GM20000 (cell line): ENCODE measurements around the gene ARFGEF3.
"Not testable (repeated sequence)": the region's sequence is repeated elsewhere in the genome, so short reads cannot be mapped to it uniquely, and the experiment has no call there.

Experiments
- DNase-seq: peaks from one replicate; pipeline ENCODE4 v3.0.0; 2012; ENCODE audit warnings: low spot score
- TF ChIP-seq, protein P1 (sequence below): IDR thresholded peaks from 2 replicates; pipeline ENCODE4 v1.5.1; 2012; ENCODE audit warnings: mild to moderate bottlenecking, control low read depth; ENCODE audit errors: extremely low read depth, missing control alignments

The ARFGEF3 gene

GRCh38 chr6:138343112-138343511, 181.4 kb downstream of the ARFGEF3 start:
- TF ChIP-seq, protein P1, sequence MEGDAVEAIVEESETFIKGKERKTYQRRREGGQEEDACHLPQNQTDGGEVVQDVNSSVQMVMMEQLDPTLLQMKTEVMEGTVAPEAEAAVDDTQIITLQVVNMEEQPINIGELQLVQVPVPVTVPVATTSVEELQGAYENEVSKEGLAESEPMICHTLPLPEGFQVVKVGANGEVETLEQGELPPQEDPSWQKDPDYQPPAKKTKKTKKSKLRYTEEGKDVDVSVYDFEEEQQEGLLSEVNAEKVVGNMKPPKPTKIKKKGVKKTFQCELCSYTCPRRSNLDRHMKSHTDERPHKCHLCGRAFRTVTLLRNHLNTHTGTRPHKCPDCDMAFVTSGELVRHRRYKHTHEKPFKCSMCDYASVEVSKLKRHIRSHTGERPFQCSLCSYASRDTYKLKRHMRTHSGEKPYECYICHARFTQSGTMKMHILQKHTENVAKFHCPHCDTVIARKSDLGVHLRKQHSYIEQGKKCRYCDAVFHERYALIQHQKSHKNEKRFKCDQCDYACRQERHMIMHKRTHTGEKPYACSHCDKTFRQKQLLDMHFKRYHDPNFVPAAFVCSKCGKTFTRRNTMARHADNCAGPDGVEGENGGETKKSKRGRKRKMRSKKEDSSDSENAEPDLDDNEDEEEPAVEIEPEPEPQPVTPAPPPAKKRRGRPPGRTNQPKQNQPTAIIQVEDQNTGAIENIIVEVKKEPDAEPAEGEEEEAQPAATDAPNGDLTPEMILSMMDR, result no peak

GRCh38 chr6:138345565-138346285, 184.0 kb downstream of the ARFGEF3 start:
- TF ChIP-seq, protein P1, result no peak
- DNase-seq, result no peak

More at GRCh38 chr6:138343112-138343511, 181.4 kb downstream of the ARFGEF3 start:
- no peak for DNase-seq

DNA sequence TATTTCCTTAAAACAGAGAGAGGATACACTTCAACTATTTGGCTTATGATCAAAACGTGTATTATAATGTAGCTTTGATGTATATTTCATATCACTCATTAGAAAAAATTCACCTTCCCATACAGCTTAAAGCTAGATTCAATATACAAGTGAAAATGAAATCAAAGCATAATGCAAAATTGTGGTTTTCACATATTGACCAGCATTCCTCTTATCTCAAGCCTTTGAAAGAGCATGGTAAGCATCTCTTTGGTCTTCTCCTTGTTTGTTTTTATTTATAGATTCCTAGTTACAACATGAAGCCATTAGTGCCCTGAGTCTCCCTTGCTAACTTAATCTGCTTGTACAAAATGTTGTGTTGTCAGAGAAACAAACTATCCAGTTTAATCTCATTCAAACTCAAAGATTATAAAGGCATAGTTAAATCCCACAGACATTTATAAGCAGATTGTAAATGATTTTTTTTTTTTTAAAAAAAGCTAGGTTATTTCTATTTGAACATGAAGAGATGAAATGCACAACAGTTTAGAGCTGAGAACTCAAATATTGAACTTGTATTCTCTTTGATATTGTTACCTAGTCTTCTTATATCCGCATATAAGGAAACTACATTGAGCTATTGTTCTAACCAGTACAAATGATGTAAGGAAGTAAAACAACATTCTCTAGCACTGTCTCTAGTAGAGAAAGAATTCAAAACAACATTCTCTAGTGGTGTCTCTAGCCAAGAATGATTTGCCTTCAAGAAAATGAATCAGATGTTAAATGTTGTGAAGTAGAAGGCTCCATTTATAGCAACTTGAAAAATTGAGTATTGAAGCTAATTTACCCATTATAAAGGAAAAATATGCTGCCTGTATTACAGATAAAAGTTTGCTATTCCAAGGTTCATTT, 184.8 kb downstream of the ARFGEF3 start:
- TF ChIP-seq, protein P1, result no peak
- DNase-seq, result no peak

- DNase-seq, result no peak
- TF ChIP-seq, protein P1, result no peak
These were observed 186.1 kb downstream of the ARFGEF3 start for GRCh38 chr6:138347864-138348263.

DNA sequence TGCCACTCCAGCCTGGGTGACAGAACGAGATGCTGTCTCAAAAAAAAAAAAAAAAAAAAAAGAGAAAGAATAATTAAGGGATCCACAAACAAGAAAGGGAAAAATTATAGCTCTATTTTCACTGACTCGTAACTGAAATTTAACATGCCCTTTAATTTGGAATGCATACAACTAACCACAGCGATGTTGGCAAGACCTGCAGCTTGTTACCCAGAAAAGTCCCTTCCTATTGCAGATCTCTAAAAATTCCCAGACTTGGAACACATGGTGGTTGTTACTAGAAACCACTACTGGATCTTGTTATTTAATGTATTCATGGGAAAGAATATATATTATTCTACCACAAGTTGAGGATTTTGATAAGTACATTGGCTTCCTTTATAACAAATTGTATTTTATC, 188.2 kb downstream of the ARFGEF3 start:
- DNase-seq, result no peak
- TF ChIP-seq, protein P1, result no peak

GRCh38 chr6:138357928-138358327, 196.2 kb downstream of the ARFGEF3 start:
- DNase-seq, result no peak
- TF ChIP-seq, protein P1, result no peak

DNA sequence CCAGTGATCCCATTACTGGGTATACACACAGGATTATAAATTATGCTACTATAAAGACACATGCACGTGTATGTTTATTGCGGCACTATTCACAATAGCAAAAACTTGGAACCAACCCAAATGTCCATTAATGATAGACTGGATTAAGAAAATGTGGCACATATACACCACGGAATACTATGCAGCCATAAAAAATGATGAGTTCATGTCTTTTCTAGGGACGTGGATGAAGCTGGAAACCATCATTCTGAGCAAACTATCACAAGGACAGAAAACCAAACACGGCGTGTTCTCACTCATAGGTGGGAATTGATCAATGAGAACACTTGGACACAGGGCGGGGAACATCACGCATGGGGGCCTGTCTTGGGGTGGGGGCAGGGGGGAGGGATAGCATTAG, 206.9 kb downstream of the ARFGEF3 start:
- not testable (repeated sequence) for DNase-seq
